ENCODE measurements around the gene YPEL2.
"Not testable (repeated sequence)": the region's sequence is repeated elsewhere in the genome, so short reads cannot be mapped to it uniquely, and the experiment has no call there.

YPEL2 gene

GRCh38 chr17:59402760-59403159 is 71.3 kb downstream of the YPEL2 start:
- no peak overlapping the region for H3K4me3 ChIP-seq (ENCODE audit: control insufficient read depth, low read depth, low read length)
- no peak for DNase-seq (ENCODE audit: low read depth)
- no peak for TF ChIP-seq CTCF (IDR thresholded peaks at IDR 0.05; ENCODE audit: control insufficient read depth, insufficient read depth, low read depth, low read length, missing control alignments)

DNA sequence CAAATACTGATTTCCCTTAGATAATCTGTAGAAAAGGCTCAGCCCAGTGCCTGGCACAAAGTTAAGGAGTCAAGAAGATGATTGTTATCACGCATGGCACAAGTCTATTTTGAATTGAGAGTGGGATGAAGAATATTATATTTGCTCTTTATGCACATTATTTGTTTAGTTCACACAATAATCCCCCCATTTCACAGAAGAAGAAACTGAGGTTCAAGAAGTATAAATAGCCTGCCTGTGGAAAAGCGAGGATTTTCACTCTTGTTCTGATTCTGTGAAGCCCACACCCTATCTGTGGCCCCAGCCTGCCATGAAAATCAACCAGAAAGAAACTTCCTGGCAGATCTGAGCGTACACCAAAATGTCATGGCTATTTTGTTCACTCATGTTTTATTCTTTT is 73.0 kb downstream of the YPEL2 start:
- no peak for TF ChIP-seq CTCF (IDR thresholded peaks at IDR 0.05; ENCODE audit: control insufficient read depth, insufficient read depth, low read depth, low read length, missing control alignments)
- no peak overlapping the region for H3K4me3 ChIP-seq (ENCODE audit: control insufficient read depth, low read depth, low read length)
- no peak for DNase-seq (ENCODE audit: low read depth)

GRCh38 chr17:59405944-59406705 is 74.7 kb downstream of the YPEL2 start:
- DNase-seq (ENCODE audit: low read depth) = no peak
- no peak for TF ChIP-seq CTCF (IDR thresholded peaks at IDR 0.05; ENCODE audit: control insufficient read depth, insufficient read depth, low read depth, low read length, missing control alignments)
- H3K4me3 ChIP-seq (ENCODE audit: control insufficient read depth, low read depth, low read length) = no peak overlapping the region

- DNase-seq (ENCODE audit: low read depth) = no peak
- no peak overlapping the region for H3K4me3 ChIP-seq (ENCODE audit: control insufficient read depth, low read depth, low read length)
- no peak for TF ChIP-seq CTCF (IDR thresholded peaks at IDR 0.05; ENCODE audit: control insufficient read depth, insufficient read depth, low read depth, low read length, missing control alignments)
Measured at GRCh38 chr17:59406808-59407381, 75.4 kb downstream of the YPEL2 start.

GRCh38 chr17:59409336-59410048 is 78.0 kb downstream of the YPEL2 start:
- no peak for DNase-seq (ENCODE audit: low read depth)
- no peak for TF ChIP-seq CTCF (IDR thresholded peaks at IDR 0.05; ENCODE audit: control insufficient read depth, insufficient read depth, low read depth, low read length, missing control alignments)
- no peak overlapping the region for H3K4me3 ChIP-seq (ENCODE audit: control insufficient read depth, low read depth, low read length)

DNA sequence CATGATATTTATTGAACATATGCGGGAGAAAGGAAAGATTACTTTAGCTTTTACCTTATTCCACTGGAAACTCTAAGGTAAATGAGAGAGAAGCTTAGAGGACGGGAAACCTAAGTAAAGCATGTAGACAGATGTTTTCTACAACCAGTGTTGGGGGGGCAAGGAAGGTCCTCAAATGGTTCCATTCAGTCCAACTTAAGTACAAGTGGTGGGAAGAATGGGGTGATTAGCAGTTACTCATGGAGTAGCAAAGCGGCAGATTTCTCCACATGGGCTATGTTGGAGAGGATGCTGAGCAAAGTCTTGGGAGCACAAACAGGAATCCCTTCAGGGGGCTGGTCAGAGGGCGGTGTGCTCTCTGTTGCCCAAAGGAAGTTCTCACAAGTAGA is 78.6 kb downstream of the YPEL2 start:
- DNase-seq (ENCODE audit: low read depth) = no peak
- H3K4me3 ChIP-seq (ENCODE audit: control insufficient read depth, low read depth, low read length) = no peak overlapping the region
- no peak for TF ChIP-seq CTCF (IDR thresholded peaks at IDR 0.05; ENCODE audit: control insufficient read depth, insufficient read depth, low read depth, low read length, missing control alignments)

DNA sequence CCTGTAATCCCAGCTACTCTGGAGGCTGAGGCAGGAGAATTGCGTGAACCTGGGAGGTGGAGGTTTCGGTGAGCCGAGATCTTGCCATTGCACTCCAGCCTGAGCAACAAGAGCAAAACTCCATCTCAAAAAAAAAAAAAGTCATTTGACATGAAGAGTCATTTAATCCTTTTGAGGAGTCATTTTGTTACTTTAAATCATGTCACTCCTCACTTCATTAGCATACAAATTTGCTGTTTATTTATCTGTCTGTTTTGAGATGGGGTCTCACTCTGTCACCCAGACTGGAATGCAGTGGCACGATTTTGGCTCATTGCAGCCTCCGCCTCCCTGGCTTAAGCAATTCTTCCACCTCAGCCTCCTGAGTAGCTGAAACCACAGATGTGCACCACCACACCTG is 81.0 kb downstream of the YPEL2 start:
- H3K4me3 ChIP-seq (ENCODE audit: control insufficient read depth, low read depth, low read length); DNase-seq (ENCODE audit: low read depth): not testable (repeated sequence)
